Measurements from ENCODE around the gene PRTG.

- TF ChIP-seq POLR2A (IDR thresholded peaks at IDR 0.05; ENCODE audit: extremely low read depth, insufficient read length): no peak
- no peak for TF ChIP-seq CTCF (IDR thresholded peaks at IDR 0.05; ENCODE audit: low read depth, low read length)
Observed at GRCh38 chr15:55652359-55652758, 90.6 kb downstream of the PRTG start.

All from NB4 (cell line).